HG03025 (cell line): ENCODE measurements around the gene BTNL8.
"Not testable (repeated sequence)": the region's sequence is repeated elsewhere in the genome, so short reads cannot be mapped to it uniquely, and the experiment has no call there.

ENCODE experiments used
- ATAC-seq: cut with Tn5 transposase; IDR thresholded peaks from one replicate; pipeline ENCODE4 v1.9.1; 2021; ENCODE audit warnings: mild to moderate bottlenecking, moderate library complexity; ENCODE audit not compliant: unreplicated experiment, low FRiP score

The BTNL8 gene

DNA sequence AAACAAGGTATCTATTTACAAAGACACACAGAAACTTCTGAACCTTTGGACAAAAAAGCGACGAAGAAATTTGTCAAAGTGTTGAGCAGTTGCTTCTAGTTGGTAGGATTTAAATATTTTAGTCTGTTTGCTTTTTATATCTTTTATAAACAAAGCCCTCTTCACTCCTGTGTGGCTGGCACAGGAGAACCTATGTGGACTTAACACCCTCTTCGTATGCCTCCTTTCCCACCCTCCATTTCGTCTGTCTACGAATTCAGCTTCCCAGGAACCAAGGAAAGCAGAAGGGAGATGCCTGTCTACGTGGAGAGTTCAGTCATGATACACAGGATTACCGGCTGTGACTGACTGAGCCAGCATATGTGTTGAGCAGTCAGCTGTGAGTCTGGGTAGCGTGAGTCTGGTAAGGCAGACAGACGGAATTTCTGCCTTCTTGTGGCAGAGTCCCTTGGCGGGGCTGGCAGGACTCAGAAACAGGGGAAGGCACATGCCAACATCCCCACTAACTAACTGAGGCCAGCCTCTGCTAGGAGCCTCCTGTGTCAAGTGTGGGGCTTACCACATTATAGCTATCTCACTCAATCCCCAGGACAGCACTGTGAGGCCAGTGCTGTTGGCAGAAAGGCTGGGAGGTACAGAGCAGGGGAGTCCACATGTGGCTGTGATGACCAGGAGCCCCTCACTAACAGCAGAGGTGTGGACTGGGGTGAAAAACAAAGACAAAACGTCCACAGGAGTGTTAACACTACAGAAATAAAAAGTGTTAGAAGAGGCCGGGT lies 24.0 kb upstream of the BTNL8 start:
- no peak for ATAC-seq

DNA sequence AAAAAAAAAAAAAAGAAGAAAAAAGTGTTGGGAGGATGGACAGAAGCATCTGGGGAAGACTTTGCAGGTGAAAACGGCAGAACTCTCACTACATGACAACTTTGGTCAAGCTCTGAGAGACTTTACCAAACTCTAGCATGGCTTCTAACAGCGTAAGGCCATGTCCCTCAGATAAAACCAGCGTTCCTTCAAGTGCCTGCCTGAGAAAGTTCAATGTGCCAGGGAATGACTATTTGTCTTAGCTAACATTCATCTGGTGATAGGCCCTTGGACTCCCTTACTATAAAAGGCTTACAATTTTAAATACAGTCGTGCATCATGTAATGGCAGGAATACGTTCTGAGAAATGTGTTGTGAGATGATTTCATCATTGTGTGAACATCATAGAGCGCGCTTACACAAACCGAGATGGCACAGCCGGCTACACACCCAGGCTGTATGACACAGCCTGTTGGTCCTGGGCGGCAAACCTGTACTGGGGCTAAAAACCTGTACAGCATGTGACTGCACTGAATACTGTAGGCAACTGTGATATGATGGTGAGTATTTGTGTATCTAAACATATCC lies 23.0 kb upstream of the BTNL8 start:
- ATAC-seq: no peak

DNA sequence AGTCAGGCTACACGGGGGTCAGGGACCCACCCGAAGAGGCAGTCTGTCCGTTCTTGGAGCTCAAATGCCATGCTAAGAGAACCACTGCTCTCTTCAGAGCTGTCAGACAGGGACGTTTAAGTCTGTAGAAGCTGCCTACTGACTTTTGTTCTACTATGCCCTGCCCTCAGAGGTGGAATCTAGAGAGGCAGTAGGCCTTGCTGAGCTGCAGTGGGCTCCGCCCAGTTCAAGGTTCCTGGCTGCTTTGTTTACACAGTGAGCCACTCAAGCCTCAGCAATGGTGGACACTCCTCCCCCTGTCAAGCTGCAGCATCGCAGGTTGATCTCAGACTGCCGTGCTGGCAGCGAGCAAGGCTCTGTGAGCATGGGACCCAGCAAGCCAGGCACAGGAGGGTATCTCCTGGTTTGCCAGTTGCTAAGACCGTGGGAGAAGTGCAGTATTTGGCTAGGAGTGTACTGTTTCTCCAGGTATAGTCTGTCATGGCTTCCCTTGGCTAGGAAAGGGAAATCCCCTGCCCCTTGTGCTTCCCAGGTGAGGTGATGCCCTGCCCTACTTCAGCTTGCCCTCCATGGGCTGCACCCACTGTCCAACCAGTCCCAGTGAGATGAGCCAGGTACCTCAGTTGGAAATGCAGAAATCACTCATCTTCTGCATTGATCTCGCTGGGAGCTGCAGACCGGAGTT lies 13.0 kb upstream of the BTNL8 start:
- ATAC-seq: not testable (repeated sequence)

DNA sequence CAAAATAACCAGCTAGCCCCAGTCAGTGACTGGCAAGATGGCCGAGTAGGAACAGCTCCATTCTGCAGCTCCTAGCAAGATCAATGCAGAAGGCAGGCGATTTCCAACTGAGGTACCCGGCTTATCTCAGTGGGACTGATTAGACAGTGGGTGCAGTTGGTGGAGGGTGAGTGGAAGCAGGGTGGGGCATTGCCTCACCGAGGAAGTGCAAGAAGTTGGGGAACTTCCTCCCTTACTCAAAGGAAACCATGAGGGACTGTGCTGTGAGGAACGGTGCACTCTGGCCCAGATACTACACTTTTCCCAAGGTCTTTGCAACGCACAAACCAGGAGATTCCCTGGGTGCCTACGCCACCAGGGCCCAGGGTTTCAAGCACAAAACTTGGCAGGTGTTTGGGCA lies 9.6 kb upstream of the BTNL8 start:
- no peak for ATAC-seq

DNA sequence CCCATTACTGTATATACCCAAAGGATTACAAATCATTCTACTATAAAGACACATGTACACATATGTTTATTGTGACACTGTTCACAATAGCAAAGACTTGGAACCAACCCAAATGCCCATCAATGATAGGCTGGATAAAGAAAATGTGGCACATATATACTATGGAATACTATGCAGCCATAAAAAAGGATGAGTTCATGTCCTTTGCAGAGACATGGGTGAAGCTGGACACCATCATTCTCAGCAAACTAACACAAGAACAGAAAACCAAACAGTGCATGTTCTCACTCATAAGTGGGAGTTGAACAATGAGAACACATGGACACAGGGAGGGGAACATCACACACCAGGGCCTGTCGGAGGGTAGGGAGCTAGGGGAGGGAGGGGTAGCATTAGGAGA lies 3.6 kb upstream of the BTNL8 start:
- not testable (repeated sequence) for ATAC-seq

DNA sequence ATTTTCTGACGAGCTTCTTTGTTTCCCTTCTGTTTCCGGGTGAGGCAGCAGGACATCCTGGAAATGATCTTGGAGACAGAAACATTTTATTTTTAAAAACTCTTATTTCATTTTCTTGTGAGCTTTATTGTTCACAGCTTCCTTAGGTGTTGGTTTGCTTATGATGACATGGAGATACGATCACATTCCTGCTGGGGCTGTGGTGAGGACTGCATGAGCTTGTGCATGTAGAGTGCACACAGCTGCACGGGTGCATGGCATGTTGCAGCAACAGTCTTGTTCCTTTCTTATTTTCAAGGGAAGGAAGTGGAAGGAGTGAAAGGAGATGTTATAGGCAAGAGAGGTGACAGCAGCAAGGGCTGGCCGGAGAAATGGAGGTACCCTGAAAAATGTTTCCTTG lies 1.2 kb downstream of the BTNL8 start:
- no peak for ATAC-seq

DNA sequence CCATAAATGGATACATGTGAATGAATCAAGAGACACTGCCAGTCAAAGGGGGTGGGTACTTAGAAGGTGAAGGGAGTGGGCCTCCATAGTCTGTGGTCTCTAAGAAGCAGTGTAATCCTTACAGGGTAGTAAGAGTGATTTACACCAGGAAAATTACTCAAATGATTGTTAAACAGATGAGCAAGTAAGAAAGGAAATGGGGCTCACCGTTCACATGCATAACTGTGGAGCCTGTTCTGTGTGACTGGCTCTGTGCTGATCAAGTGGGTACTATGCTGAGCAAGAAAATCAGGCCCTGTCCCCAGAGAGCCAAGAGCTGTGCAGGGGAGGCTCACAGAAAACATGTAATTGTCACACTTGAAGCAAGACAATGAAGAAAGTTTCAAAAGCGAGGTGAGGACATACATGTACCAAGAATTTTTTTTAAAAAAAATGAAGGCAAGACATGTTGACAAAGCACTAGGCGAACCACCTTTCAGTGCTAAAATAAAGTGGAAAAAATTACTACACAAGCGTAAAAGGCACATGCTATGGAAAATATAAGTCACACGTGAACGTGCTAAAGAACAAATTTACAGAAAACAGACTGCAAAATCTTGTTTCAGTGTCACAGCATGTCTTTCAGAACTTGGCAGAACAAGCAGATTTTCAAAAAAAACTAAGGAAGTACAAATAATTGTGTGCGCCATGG lies 2.5 kb downstream of the BTNL8 start:
- no peak for ATAC-seq

DNA sequence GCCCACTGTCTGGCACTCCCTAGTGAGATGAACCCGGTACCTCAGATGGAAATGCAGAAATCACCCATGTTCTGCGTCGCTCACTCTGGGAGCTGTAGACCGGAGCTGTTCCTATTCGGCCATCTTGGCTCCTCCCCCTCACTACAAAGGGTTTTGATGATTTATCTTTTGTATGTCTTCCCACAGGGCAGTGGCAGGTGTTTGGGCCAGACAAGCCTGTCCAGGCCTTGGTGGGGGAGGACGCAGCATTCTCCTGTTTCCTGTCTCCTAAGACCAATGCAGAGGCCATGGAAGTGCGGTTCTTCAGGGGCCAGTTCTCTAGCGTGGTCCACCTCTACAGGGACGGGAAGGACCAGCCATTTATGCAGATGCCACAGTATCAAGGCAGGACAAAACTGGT lies 9.4 kb downstream of the BTNL8 start:
- ATAC-seq: no peak

DNA sequence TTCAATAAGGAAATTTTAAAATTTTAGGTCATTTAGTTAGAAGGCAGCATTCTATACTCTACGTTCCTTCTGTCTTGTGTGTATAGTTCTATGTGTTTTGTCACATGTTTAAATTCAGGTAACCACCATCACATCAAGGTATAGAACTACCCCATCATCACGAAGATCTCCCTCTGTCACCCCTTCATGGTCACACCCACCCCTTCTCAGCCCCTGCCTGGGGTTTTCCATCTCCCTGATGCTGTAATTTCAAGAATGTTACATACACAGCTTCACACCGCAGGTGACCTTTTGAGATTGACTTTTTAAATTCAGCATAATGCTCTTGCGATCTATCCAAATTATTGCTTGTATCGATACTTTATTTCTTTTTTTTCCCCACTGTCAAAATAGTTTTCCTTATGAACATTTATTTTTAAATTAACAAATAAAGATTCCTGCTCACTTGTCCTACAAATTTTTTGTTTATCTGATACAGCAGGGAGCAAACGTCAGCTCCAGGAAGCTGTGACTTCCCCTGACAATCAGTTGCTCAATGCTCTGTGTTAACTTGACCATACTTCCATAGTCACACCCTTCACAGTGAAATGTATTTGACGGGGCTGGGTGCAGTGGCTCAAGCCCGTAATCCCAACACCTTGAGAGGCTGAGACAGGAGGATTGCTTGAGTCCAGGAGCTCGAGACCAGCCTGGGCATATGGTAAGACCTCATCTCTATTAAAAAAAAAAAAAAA lies 10.2 kb downstream of the BTNL8 start:
- no peak for ATAC-seq

DNA sequence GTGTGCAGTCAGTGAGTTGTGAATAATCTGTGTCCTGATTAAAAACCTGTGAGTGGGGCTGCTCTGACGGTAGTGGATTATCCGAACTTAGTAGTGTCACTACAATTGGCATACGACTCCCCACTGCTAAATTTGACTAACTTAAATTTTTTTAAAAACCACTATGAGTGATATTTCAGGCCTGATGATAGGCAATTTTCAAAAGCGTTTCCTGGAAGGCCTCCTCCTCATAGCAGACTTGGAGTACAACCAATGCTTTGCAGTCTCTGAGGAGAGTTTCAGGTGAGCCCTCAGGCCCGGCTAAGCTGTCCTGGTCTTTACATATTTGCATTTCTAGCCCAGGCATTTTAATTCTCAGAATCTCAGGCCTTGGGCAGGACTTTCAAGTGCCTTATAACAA lies 10.8 kb downstream of the BTNL8 start:
- ATAC-seq: no peak

DNA sequence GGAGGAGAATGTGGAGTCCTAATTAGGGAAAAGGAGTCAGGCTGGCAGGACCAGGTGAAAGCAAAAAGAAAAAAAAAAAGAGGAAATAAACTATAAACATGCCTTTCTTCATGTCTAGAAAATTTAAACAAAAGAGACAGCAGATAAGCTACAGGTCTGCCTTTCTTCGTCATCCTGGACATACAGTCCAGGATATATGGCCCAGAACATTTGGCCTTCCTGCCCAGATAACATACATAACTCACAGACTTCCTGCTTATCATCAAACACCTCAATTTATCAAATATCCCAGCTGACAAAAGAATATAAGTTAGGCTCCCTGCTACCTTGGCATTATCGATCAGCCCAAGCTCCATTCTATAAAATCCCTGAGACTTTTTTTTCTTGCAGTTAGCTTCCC lies 11.2 kb downstream of the BTNL8 start:
- ATAC-seq: no peak

DNA sequence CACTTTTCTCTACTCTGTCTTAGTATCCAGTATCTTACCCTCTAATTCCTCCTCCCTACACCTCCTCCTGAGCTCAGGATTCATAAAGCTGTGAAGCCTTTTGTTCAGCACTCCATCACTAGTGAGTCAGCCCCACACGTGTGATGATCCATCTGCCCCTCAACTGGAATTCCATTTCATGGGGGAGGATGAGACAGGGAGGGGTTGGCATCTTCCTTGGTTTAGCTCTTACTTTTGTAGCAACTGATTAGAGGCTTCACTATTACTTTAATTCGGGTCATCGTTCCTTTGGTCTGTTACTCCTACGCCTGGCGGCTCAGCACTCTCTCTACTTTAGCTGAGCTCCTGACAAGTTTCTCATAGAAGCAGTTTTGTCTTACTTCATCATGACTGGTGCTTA lies 11.8 kb downstream of the BTNL8 start:
- no peak for ATAC-seq

DNA sequence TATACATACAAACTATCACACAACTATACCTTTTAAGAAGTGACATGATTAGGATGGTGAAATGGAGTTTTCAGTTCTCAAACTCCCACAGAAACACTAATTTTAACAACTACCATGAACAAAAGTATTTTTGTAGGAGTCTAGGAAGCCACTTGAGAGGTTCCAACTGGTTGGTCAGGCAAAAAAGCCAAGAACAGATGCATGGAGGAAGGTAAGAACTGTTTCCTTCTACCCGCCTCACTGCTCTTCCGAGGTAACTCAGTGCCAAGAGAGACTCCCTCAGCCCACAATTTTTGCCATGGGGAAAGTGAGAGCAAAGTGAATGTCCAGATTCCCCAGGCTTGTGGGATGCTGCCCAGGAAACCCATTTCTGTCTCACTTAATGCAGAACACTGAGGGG lies 15.7 kb downstream of the BTNL8 start:
- no peak for ATAC-seq

DNA sequence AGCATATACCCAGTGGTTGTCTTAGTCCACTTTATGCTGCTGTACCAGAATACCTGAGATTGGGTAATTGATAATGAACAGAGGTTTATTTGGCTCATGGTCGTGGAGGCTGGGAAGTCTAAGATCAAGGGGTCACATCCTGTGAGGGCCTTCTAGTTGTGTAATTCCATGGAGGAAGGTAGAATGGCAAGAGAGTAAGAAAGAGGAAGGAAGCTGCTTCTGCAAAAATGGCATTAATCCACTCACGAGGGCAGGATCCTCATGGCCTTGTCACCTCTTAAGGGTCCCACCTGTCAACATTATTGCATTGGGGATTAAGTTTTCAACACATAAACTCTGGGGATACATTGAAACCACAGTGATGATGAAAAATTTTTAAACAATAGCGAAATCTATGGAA lies 17.0 kb downstream of the BTNL8 start:
- no peak for ATAC-seq

DNA sequence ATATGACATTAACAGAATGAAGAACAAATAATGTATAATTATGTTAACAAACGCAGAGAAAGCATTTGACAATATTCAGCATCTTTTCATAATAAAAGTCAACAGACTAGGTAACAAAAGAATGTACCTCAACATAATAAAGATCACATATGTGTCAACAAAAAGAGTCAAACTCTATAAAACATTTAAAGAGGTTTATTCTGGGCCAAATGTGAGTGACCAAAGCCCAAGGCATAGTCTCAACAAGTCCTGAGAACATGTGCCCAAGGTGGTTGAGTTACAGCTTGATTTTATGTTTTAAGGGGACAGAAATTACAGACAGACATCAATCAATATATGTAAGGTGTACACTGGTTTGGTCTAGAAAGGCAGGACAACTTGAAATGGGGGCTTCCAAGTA lies 19.4 kb downstream of the BTNL8 start:
- ATAC-seq: no peak

DNA sequence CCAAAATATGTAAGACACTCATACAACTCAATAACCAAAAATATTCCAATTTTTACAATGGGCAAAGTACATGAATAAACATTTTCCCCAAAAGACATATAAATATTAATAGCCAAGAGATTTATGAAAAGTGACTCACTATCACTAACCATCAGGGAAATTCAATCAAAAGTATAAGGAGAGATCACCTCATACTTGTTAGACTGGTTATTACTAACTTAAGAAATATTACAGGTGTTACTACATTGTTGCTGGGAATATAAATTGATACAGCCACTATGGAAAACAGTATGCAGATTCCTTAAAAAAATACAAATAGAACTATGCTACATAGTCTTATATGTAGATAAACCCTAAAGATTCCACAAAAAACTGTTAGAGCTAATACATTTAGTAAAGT lies 21.8 kb downstream of the BTNL8 start:
- ATAC-seq: no peak

DNA sequence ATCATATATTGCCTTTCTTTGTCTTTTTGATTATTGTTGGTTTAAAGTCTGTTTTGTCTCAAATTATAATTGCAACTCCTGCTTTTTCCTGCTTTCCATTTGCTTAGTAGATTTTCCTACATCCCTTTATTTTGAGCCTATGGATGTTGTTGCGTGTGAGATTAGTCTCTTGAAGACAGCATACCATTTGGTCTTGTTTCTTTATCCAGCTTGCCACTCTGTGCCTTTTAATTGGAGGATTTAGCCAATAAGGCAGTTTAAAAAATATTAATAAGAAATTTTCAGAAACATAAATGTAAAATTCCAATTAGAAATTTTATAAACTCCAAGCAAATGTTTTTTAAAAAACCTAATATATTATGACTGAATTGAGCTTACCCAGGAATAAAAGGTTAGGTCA lies 24.0 kb downstream of the BTNL8 start:
- ATAC-seq: no peak

DNA sequence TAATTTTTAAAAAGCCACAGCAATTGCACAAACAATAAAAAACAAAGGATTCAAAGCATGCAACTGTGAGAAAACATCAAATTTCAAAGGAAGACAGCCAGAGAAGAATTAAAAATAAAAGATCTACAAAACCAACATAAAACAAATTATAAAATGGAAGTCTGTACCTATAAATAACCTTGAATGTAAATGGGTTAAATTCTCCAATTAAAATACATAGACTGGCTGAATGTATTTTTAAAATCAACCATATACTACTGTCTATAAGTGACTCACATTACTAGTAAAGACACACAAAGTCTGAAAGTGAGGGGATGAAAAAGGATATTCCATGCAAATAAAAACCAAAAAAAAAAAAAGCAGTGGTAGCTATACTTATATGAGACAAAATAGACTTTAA lies 33.7 kb downstream of the BTNL8 start:
- no peak for ATAC-seq

DNA sequence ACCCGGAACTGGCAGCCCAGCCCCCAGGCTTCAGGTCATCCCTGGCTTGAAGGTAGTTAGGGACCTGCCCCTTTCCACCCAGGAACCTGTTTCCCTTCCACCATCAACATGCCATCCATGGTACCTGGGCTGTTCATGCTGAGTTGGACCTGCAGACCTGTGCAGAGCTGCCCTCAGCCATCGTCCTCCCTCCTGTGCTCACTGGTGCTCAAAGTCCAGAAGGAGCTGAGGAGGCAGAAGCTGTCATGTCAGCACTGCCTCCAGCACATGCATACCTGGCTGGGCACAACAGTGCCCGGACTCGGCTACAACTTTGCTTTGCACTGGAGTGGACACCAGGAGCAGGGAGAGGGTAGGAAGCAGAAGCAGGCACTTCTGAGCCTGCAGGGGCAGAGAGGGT lies 36.2 kb downstream of the BTNL8 start:
- no peak for ATAC-seq

DNA sequence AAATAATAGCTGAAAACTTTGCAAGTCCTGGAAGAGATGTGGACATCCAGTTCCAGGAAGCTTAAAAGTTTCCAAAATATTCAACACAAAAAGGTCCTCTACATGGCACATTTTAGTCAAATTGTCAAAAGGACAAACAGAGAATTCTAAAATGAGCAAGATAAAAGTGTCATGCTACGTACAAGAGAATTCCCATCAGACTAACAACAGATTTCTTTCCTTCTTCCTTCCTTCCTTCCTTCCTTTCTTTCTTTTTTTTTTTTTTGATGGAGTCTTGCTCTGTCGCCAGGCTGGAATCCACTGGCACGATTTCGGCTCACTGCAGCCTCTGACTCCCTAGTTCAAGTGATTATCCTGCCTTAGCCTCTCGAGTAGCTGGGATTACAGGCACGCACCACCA lies 39.3 kb downstream of the BTNL8 start:
- no peak for ATAC-seq
